ENCODE data around the gene EPHB1.

EPHB1 gene

DNA sequence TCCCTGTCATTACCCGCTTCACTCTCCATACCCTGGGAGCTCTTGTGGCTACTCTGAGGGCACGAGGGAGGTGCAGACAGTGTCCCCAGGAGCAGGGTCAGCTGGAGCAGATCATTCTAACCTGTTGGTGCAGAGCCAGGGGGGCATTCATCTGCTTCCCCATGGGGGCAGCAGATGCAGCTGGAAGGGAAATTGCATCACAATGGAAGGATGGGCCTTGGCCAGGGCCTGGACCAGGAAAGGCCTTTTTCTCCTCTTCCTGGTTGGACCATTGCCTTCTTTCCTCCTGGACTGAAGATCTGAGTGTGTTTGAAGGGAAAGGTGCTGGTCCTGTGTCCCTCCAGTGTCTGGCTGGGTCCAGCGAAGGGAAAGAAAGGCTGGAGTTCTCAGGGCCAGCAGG, 55.7 kb downstream of the EPHB1 start:
- no peak for DNase-seq (ENCODE audit: low spot score)

GRCh38 chr3:134852132-134852531, 57.1 kb downstream of the EPHB1 start:
- DNase-seq (ENCODE audit: low spot score): no peak

DNA sequence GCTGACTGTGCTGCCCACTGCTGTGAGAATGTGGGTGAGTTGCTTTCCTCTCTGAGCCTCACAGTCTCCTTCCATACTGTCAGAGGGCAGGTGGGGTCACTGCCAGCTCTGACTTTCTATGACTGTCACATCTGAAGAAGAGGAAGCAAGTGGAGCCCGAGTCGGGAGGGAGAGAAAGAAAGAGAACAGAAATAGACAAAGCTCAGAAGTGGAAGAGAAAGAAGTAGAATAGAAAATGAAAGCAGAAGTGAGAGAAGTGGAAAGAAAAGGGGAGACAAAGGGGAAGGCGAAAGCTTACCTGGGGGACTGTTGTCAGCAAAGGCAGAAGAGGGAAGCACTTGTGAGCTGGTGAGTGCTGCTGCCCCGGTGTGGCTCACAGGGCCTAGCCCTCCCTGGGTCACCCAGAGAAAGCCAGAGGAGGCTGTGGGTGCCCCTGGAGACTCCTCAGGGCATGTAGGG, 57.9 kb downstream of the EPHB1 start:
- no peak for DNase-seq (ENCODE audit: low spot score)

DNA sequence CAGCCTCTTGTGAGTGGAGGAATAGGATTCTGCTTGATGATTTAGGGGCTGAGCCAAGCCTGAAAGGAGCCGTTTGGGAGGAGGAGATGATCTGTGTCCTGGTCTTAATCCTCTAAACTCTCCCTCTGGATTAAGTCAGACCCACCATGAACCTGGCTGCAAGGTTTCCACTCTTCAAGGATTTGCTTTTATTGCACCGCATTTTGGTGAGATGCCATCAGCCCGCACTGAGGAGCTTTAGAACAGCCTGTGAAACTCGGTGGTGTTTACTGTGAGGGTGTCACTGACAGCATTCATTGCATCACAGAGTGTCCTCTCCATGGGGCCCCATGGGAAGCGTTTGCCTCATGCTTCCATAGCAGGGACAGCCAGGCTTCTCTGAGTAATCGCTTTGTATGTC, 59.2 kb downstream of the EPHB1 start:
- DNase-seq (ENCODE audit: low spot score): no peak

GRCh38 chr3:134857356-134857755, 62.3 kb downstream of the EPHB1 start:
- DNase-seq (ENCODE audit: low spot score): no peak

DNA sequence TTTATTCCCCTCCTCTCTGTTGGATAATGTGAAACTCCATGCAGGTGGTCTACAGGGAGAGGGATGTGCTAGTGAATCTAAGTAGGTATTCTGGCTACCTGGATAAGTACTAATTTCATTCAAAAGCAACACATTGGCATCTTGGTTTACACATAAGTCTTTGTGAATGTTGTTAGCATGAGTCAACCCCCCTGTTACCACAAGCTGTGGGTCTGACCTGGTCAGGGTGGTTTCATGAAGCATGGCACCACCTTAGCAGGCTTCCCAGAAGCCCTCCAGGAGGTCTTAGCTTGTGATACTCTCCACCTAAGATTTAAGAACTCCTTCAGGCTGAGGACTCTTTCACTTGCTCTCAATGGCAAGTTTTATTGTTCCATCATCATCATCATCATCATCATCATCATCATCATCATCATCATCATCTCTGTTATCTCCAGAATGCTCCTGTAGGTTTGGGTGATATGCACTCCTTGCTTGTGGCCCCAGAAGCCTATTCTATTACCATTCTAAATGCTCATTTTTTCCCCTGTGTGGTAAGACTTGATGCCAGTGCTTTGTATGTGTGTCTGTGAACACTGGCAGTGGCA, 62.8 kb downstream of the EPHB1 start:
- no peak for DNase-seq (ENCODE audit: low spot score)

- no peak for DNase-seq (ENCODE audit: low spot score)
These were observed 63.5 kb downstream of the EPHB1 start for GRCh38 chr3:134858441-134859035.

DNA sequence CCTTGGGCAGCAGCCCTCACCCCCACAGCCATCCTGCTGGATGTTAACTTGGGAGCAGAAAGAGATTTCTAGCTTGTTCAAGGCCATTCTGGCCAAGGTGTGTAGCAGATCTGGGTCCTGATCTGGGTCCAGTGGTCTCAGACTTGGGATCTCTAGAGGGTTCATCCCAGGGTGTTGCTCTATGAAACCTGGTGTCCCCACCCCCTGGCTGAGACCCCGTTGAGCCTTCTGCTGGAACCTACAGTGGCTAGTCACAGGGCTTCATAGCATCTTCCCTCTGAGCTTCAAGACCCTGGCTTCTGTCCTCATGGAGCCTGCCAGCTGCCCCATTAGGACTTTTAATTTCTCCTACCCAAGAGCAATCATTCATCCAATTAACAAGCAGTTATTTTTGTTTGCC, 64.3 kb downstream of the EPHB1 start:
- DNase-seq (ENCODE audit: low spot score): no peak

DNA sequence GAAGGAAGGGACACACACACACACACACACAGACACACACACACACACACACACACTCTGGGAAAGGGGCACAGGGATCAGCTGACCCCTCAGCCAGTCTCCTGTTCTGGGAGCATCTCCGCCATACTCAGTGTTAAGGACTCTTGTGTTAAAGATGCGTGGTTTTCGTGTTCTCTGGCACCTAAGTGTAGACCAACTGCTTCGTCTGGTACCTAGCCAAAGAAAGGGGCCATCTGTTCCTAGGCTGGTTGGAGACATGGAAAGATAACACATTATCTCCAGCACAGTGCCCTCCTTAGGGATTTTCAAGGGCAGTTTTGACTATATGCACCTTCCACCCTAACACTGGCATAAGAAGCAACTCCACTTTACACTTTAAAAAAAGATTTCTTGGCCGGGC, 65.1 kb downstream of the EPHB1 start:
- no peak for DNase-seq (ENCODE audit: low spot score)

DNA sequence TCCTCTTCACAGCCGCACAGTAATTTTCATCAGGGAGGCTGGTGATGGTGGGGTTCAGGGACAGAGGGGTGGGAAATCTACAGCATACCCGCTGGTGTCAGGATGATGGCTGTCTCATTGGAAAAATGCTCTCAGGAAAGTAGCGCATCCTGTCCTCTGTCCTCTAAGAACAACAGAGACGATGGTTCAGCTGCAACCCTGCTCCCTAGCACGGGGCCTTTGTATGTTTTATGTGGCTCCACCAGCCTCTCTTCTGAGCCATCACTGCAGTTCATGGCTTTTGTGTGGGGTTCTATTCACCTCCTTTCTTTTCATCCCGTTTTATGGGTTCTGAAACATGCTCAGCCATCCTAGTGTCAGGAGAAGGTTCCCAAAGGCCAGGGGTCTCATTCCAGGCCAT, 68.9 kb downstream of the EPHB1 start:
- no peak for DNase-seq (ENCODE audit: low spot score)

DNA sequence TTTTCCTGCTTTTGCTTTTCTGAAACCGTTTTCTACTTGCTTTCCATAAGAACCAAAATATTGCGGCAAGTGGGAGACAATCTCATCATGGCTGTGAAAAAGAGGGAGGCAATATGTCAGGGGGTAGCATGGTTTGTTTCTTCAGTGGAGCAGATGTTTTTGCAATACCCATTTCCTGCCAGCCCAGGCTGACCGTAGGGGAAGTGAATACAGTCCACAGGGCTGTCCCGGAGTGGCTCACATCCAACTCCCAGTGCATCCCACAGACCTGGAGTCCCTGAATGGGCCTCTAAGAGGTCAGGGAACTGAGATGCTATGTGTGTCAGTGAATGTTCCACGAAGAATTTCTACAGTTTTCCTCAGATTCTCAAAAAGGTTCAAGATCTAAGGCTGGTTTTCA, 69.6 kb downstream of the EPHB1 start:
- no peak for DNase-seq (ENCODE audit: low spot score)

DNA sequence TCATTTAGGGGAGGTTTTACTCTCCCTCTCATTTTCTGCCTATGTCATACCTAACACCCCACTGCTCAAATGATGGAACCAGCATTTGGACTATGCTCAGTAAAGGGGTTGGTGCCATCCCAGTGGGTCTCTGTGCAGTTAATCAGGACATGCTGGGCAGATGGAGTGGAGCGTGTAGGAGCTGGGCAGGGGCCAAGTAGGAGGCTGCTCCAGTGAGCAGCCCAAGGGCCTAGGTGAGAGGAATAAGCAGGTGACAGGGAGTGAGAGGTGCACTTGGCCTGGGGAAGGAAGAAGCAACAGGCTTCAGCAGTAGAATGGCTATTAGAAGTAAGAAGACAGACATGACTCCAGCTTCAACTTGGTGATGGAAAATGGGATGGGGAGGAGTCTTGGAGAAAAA, 72.2 kb downstream of the EPHB1 start:
- no peak for DNase-seq (ENCODE audit: low spot score)

DNA sequence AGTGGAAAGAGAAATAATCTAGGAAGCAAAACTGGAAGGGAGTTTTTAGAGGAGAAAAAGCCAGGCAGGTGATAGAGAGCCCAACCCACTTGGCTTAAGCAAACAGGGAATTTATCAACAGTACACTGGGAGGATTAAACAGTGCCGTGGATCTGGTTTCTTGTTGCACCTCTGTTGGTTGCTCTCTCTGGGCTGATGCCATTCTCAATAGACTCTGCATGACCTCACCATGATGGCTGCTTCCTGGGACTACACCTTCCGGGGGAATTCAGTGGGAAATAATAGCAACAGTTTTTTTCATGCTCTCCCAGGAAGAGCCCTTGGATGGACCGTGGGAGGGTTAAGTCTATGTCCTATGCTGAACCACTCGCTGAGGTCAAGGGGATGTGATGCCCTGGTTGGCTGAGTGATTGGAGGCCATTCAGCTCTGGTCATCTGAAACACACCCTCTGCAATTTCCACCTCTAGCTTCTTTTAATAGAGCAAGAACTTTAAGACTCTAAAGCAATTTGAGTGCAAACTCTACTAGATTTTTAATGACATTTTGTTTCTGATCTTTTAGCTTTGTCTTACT, 74.2 kb downstream of the EPHB1 start:
- DNase-seq (ENCODE audit: low spot score): no peak

- no peak for DNase-seq (ENCODE audit: low spot score)
These were observed 76.8 kb downstream of the EPHB1 start for GRCh38 chr3:134871818-134872217.

- no peak for DNase-seq (ENCODE audit: low spot score)
These were observed 77.7 kb downstream of the EPHB1 start for GRCh38 chr3:134872440-134873388.

- no peak for DNase-seq (ENCODE audit: low spot score)
These were observed 78.7 kb downstream of the EPHB1 start for GRCh38 chr3:134873789-134874188.

DNA sequence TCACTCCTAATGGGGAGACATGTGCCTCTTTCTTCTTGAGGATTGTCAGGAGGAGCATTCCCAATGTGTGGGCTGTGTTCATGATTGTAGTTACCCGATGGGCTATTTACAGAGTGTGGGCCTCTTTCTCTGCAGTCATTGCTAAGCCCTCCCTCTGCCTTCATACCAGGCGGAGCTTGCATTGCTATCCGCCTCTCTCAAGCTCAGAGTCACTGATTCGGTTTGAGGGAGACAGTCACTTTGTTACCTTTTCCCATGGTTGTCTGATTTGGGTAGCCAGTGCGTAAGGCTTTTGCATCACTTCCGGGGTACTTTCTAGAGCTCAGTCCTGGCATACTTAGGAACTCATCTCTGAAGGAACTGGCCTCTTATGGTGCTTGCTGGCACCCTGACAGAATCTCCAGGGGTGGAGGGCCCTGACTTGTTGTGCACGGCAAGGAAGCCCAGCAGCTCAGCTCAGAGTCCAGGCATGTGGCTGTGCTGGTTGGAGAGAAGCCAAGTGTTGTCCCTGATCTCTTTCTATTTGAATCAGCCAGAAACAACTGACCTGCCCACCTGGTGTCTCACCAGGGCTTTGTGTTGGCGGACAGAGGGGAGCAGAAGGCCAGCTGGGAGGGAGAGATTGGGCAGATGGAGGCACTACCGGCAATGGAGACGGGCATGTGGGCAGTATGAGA, 79.8 kb downstream of the EPHB1 start:
- DNase-seq (ENCODE audit: low spot score): no peak

GRCh38 chr3:134876836-134877235, 81.8 kb downstream of the EPHB1 start:
- no peak for DNase-seq (ENCODE audit: low spot score)

DNA sequence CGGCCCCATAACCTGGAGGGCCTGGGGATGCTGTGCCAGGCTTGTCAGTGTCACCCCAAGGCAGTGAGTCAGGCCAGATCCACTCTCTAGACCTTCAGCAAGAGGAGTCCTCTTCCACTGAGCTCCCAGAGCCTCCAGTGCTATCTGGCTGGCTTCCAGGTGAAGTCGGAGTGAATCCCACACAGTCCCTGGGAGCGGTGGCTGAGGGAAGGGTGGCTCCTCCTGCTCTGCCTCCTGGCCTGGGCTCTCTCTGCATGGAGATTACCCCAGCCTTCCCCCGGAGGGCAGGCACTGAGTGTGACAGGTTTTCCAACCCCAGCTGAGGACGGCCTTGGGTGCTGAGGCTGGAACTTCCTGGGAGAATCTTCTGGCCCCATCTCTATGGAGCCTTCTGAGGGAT, 82.7 kb downstream of the EPHB1 start:
- no peak for DNase-seq (ENCODE audit: low spot score)

GRCh38 chr3:134879990-134880389, 84.9 kb downstream of the EPHB1 start:
- no peak for DNase-seq (ENCODE audit: low spot score)

DNA sequence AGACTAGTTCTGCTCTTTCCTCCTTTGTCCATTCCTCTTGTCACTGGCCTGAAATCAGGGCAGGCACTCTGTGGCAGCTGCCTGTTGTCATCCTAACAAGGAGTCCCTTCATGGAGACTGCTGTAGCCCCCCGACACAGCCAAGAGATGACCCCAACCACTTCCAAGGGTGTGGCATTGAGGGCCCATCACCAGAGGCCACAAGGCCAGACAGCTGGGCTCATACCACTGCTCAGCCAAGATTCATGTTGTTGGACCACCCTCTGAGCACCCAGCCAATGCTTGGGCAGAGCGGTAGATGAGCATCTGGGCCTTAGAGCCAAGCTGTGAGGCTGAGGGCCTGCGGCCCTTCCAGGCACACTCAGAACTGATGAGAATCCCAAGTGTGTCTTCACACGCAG, 85.4 kb downstream of the EPHB1 start:
- no peak for DNase-seq (ENCODE audit: low spot score)

DNA sequence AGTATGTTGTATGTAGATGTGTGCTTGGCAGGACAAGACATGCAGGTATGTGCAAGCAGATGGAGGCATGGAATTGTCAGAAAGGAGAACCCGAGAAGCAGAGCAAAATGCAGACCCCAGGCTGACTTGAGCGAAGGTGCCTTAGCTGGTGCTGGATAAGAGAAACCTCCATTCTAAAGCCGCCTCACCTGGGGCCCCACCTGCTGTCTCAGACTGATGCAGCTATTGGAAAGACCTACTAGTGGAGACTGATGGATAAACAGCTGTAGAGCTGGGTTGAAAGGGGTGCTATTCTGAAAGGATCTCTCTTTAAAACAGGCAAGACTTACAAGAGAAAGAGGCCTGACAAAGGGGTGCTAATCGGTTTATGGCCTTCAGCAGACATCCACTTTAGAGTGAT, 86.2 kb downstream of the EPHB1 start:
- no peak for DNase-seq (ENCODE audit: low spot score)

Data from left forelimb (tissue), 1 donor.